ENCODE measurements around the gene DGCR2. TPM values are rescaled to one million over a fixed set of nuclear protein-coding genes. Genes with fewer than 3 reads are reported as not detected.
A peak's percentile ranks its signal among the peaks of the same experiment; 100 is the strongest.

The DGCR2 gene
- total and polyA plus RNA-seq, 2 of the 8 experiments (the other 6 are each of a cell fraction or from before 2014, with no cell fraction given), result 42.3 to 62.2 TPM

GRCh38 chr22:19109198-19110063 is 12.8 kb downstream of the DGCR2 start:
- no peak for DNase-seq (ENCODE audit: low read depth in 1 of 2, low spot score in 2 of 2)
- Histone ChIP-seq H2BK5ac (ENCODE audit: low read depth, low read length) (no peak overlapping the region), H3K36me3 (ENCODE audit: control insufficient read depth in 2 of 4, insufficient read depth in 4 of 4, low read length in 3 of 4) (no peaks in the 10 kb centered on the region), H3K14ac (ENCODE audit: insufficient read length) (no peak overlapping the region), H2AFZ (ENCODE audit: low read length) (no peak overlapping the region), H3K27ac (ENCODE audit: low read depth, low read length) (no peak overlapping the region), H2BK12ac (ENCODE audit: low read depth, low read length) (no peak overlapping the region), H4K91ac (replicated peaks; ENCODE audit: insufficient read length, low read length) (no peak overlapping the region), H4K5ac (ENCODE audit: insufficient read length, low read depth, low read length) (no peak overlapping the region), H3K27me3 (replicated peaks in 1 of 4; ENCODE audit: control insufficient read depth in 3 of 4, extremely low read depth in 1 of 4, insufficient read depth in 3 of 4, low read length in 3 of 4) (no peaks in the 10 kb centered on the region; a peak in 1 of 7 replicates), H2BK20ac (ENCODE audit: low read length) (no peak overlapping the region), H3K23me2 (ENCODE audit: low read depth, low read length) (no peaks in the 10 kb centered on the region), H3K79me1 (ENCODE audit: low read depth, low read length) (peaks cover 21% of the 10 kb centered on the region), H3K56ac (replicated peaks; ENCODE audit: insufficient read length, low read depth, low read length) (no peak overlapping the region), H4K20me1 (replicated peaks in 1 of 2; ENCODE audit: control insufficient read depth in 1 of 2, insufficient read depth in 2 of 2, low read length in 2 of 2) (peaks cover 25 to 44% of the 10 kb centered on the region in 2 experiments), H3K4ac (replicated peaks; ENCODE audit: insufficient read length, low read depth, low read length) (no peak overlapping the region), H3K4me1 (replicated peaks in 1 of 4; ENCODE audit: control insufficient read depth in 3 of 4, insufficient read depth in 4 of 4, low read length in 3 of 4) (peaks cover 7 to 14% (median 11%) of the 10 kb centered on the region in 4 experiments), H2AK5ac (ENCODE audit: low read depth, low read length) (no peak overlapping the region), H3K18ac (ENCODE audit: extremely low read depth, low read length) (peak overlapping the region; percentile 56; the same call in 1 of the 2 replicates), H2BK120ac (replicated peaks; ENCODE audit: low read depth, low read length) (no peak overlapping the region), H3K4me3 (ENCODE audit: extremely low read depth in 1 of 4, insufficient read depth in 2 of 4, low read depth in 3 of 4, low read length in 4 of 4) (no peak overlapping the region), H3K79me2 (ENCODE audit: control insufficient read depth in 1 of 2, insufficient read depth in 2 of 2, low read length in 2 of 2) (peaks cover 21 to 93% of the 10 kb centered on the region in 2 experiments), H3K9me3 (ENCODE audit: insufficient read depth in 2 of 2, low read depth in 1 of 2, low read length in 1 of 2) (no peaks in the 10 kb centered on the region), H3K4me2 (ENCODE audit: insufficient read depth in 1 of 2, low read depth in 2 of 2, low read length in 2 of 2) (no peak overlapping the region), H4K8ac (ENCODE audit: extremely low read depth, insufficient read depth, low read length) (no peak overlapping the region), H2BK15ac (ENCODE audit: low read length) (no peak overlapping the region), H3K9ac (replicated peaks in 1 of 4; ENCODE audit: extremely low read depth in 1 of 4, low read depth in 3 of 4, low read length in 3 of 4) (no peak overlapping the region), H3K23ac (ENCODE audit: insufficient read length) (no peak overlapping the region)
- no peak for FAIRE-seq
- 89% methylated on average over 7 of the region's 7 CpGs; no CpG with 5 or more reads in 1 of the 2 experiments for WGBS, 2 experiments (ENCODE audit: extremely low coverage in 1 of 2, insufficient coverage in 1 of 2, insufficient read length in 1 of 2, insufficient replicate concordance in 2 of 2, low coverage in 1 of 2, low lambda C conversion rate in 2 of 2, missing lambda C conversion rate in 1 of 2)
- CTCF ChIA-PET (ENCODE audit: partially characterized antibody), result interaction anchor here (0.9 to 2.4 kb wide), 7 partner anchors 11 to 110 kb away, joined by 3 to 12 read pairs (median 5); partner anchors contain the start of gene ESS2
- POLR2A ChIA-PET (ENCODE audit: partially characterized antibody), result interaction anchor here (0.9 to 2.8 kb wide), 5 partner anchors 11 to 370 kb away, joined by 3 to 21 read pairs (median 4); partner anchors contain the start of genes CDC45 and DGCR2
- no peak for TF ChIP-seq SP1 (IDR thresholded peaks at IDR 0.05; ENCODE audit: low read depth, low read length)
- TF ChIP-seq, protein P1, sequence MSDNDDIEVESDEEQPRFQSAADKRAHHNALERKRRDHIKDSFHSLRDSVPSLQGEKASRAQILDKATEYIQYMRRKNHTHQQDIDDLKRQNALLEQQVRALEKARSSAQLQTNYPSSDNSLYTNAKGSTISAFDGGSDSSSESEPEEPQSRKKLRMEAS (IDR thresholded peaks at IDR 0.05), result no peak
- no peak for TF ChIP-seq RBBP5 (IDR thresholded peaks at IDR 0.05; ENCODE audit: borderline replicate concordance, low read depth, low read length)
- TF ChIP-seq CBX8 (IDR thresholded peaks at IDR 0.05; ENCODE audit: borderline replicate concordance, low read depth, low read length), result no peak
- TF ChIP-seq CTCF (IDR thresholded peaks at IDR 0.05; ENCODE audit: control extremely low read depth in 1 of 3, insufficient read depth in 1 of 3, low read depth in 1 of 3, low read length in 3 of 3), result no peak
- no peak for TF ChIP-seq POLR2A (IDR thresholded peaks at IDR 0.05; ENCODE audit: control extremely low read depth in 1 of 2, low read depth in 2 of 2, low read length in 2 of 2)
- TF ChIP-seq GTF2F1 (IDR thresholded peaks at IDR 0.05; ENCODE audit: borderline replicate concordance, low read depth, low read length), result no peak
- no peak for TF ChIP-seq CBX5 (IDR thresholded peaks at IDR 0.05; ENCODE audit: low read depth, low read length)

All from H1 (cell line).